Stimulated activated CD8-positive, alpha-beta memory T cell treated with anti-CD3 and anti-CD28 coated beads, Interleukin-7, amount 100 ng/mL, for 24 hours (primary cell): ENCODE measurements around the gene RPL10.

Experiments
- DNase-seq: peaks from one replicate; pipeline ENCODE4 v3.0.0-alpha.2; 2020; ENCODE audit warnings: low read depth

Gene RPL10

DNA sequence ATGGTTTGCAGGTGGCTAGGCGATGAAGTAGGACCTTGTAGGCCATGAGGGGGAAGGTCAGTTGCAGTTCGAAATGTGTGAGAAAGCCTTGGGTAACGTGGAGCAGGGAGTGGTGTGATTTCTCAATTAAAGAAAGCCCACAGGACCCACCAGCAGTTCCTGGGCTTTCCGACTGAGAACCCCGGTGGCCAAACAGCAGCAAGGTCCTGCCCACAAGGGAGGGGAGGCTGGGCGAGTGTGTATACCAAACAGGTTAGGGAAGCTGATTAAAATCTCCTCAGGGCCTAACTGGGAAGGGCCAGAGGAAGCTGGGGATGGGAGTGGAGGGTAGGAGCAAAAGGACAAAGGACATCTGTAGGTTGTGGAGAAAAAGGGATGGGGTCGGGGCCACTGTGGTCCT, 32.7 kb downstream of the RPL10 start:
- no peak for DNase-seq

DNA sequence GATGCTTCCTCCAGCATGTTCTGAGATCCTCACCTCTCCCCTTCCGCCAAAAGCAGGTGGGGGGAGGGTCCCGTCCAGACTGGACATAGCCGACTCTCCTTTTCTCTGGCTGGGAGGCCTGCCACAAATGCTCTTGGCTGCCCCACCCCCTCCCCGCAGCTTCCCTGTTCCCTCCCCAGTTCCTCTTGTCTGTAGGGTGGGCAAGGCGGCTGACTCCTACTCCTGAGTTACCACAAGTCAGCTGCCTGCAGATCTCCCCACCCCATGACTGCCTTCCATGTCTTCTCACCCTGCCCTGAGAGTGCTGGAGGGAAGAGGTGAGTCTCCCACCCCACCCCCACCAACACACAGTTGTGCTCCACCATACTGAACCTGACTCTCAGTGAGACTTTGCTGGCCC, 33.2 kb downstream of the RPL10 start:
- no peak for DNase-seq

GRCh38 chrX:154432210-154432609, 34.0 kb downstream of the RPL10 start:
- no peak for DNase-seq

DNA sequence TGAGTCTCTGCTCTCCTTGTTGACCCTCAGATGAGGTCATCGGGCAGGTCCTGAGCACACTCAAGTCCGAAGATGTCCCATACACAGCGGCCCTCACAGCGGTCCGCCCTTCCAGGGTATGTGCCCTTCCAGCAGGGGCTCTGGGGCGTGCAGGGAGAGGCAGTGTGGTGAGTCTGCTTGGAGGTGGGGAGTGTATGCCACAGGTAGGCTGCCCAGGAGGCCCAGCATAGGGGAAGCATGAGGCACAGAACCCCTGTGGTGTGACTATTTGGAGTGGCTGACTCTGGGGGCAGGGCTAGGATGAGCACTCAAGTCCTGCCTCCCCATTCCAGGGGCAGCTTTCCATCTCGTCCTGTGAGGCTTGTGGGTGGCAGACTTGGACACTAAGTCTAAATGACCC, 35.4 kb downstream of the RPL10 start:
- DNase-seq, result no peak

DNA sequence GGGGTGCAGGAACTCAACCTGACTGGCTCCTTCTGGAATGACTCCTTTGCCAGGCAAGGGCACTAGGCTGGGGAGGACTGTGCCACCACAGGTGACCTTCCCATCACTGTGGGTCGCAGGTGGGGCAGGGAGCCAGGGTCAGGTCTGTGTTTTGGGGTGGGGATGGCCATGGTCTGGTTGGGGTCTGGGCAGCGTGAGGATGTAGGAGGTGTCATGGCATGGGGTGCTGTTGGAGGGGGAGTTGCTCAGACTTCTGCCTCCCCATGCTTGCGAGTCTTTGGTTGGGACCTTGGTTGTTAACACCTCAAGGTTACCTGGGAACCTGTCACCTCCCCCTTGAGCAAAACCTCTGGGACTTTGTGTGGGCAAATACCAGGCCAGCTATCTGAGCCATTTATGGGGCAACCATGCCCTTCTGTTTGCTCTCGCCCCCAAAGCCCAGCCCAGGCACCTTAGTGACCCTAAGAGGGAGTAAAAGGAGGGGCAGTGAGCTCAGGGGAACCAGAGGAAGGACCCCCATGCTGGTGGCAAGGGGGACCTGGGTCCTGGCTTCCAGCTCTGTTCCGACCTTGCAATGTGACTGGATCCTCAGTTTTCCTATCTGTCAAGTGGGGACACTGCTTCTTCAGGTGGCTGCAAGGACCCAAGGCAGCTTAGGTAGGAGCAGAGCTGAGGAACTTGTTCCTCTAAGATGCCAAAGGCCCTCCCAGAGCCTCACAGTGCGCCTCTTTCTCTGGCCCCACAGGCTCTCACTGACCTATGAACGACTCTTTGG, 36.4 kb downstream of the RPL10 start:
- no peak for DNase-seq

DNA sequence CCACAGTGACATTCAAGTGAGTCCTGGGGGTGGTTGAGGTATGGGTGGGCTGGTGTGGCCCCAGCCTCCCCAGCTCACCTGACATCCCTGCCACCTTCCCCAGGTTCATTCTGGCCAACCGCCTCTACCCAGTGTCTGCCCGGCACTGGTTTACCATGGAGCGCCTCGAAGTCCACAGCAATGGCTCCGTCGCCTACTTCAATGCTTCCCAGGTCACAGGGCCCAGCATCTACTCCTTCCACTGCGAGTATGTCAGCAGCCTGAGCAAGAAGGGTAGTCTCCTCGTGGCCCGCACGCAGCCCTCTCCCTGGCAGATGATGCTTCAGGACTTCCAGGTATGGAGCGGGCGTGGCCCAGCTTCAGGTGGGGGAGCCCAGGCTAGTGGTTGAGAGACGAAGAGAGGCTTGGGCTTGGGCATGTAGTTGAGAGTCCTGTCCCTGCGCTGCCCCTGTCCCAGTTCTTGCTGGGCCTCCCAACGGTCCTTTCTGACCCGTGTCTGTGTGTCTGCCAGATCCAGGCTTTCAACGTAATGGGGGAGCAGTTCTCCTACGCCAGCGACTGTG, 37.1 kb downstream of the RPL10 start:
- no peak for DNase-seq

DNA sequence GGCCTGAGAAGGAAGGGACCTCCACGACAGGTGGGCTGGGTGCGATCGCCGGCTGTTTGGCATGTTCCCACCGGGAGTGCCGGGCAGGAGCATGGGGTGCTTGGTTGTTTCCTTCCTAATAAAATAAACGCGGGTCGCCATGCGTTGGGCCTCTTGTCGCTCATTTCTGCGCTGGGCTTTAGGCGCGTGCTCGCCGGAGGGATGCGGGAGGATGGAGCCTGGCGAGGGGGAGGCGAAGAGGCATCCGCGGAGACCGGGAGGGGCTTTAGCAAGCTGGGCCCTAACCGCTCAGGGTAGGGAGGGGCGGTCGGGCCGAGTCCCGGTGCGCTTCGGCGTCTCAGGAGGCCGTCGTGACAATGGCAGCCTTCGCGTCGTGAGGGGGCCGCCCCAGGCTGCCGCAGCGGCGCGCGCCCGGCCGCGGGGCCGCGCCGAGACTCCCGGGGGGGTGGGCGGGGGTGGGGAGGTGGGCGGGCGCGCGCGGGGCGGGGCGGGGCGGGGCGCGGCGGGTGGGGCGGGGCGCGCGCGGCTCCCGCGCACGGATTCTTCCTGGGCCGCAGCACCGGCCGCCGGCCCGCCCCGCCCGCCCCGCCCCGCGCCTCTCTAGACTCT, 38.3 kb downstream of the RPL10 start:
- DNase-seq, result no peak

DNA sequence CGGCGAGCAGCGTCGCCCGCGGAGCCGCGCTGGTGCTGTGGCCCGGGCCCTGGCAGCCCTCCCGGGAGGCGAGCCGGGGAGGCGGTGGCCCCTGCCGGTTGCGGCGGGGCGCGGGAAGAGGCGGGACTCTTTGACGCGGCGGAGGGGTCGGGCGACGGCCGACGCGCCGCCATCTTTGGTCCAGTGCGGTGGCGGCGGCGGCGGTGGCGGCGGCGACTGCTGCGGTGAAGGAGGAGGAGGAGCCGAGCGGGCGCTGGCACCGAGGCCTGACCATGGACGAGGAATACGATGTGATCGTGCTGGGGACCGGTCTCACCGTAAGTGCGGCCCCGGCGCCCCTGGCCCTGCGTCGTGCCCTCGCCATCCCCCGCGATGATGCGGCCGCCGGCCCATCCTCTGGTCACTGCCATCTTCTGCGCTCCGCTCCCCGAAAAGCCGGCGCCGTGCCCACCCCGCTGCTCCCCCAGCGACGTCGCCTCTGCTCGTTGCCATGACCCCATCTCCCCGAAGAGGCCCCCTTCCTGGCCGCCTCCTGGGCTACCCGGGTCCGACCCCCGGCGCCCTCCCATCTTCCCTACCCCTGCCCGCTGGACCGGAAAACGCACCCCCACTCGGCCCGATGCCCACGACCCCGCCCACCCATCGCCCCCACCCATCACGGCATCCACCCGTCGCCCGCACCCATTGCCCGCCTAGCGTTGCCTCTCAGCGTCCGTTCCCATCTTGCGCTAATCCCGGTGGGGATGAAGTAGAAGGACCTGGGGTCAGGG, 39.0 kb downstream of the RPL10 start, which contains the start of gene GDI1:
Gene GDI1 (plus strand): TSS at position 172 of the 770 bp plus-strand sequence. CDS start 101 bp downstream, at position 273.
- no peak for DNase-seq

GRCh38 chrX:154437971-154438893, 40.1 kb downstream of the RPL10 start:
- no peak for DNase-seq

GRCh38 chrX:154439841-154440240, 41.7 kb downstream of the RPL10 start:
- DNase-seq, result no peak

GRCh38 chrX:154440623-154441357, 42.6 kb downstream of the RPL10 start:
- DNase-seq, result no peak

DNA sequence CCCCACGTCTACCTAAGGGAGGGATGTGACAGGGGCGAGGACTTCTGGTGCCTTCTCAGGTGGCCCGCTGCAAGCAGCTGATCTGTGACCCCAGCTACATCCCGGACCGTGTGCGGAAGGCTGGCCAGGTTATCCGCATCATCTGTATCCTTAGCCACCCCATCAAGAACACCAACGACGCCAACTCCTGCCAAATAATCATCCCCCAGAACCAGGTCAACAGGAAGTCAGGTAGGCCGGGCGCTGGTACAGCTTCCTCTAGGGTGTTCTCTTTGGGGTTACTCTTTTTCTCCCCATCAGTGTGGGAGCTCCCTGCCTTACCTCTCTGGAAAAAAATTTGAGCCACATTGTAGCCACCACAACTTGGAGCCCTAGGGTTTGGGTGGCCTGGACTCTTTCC, 43.4 kb downstream of the RPL10 start:
- DNase-seq, result no peak

DNA sequence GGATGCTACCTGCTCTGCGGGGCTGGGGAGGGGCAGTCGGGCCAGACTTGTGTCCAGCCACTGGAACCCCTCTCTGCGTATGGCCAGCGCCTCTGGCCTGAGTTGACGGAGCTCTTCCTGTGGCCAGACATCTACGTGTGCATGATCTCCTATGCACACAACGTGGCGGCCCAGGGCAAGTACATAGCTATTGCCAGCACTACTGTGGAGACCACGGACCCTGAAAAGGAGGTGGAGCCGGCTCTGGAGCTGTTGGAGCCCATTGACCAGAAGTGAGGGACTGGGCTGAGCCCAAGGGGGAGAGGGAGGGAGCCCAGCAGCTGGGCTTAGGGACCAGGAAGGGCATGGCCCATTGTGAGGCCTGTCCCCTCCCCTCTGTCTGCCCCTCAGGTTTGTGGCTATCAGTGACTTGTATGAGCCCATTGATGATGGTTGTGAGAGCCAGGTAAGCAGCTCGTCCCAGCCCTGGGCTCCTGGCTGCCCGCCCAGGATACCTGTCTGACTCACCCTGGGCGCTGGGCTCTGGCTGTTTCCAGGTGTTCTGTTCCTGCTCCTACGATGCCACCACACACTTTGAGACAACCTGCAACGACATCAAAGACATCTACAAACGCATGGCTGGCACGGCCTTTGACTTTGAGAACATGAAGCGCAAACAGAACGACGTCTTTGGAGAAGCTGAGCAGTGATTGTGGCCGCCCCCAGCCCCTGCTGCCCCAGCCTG, 44.0 kb downstream of the RPL10 start:
- DNase-seq, result no peak

DNA sequence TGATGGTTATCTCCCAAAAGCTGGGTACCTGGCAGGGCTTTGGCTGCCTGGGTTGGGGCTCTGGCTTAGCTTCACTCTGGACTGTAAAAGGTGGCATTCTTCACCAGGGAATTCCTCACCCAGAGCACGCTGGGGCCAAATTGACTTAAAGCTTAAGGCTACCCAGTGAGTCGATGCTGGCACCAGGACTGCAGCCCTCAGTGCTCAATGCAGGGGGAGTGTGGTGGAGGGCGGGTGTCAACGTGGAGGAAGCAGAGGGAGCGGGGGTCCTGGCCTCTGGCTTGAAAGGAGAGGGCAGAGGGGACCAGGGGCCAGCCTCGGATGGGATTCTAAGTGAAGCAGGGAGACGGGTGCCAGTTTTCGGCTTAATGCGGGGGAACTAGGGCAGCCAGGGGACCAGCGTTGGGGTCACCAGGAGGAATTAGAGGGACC, 45.3 kb downstream of the RPL10 start:
- DNase-seq, result no peak

DNA sequence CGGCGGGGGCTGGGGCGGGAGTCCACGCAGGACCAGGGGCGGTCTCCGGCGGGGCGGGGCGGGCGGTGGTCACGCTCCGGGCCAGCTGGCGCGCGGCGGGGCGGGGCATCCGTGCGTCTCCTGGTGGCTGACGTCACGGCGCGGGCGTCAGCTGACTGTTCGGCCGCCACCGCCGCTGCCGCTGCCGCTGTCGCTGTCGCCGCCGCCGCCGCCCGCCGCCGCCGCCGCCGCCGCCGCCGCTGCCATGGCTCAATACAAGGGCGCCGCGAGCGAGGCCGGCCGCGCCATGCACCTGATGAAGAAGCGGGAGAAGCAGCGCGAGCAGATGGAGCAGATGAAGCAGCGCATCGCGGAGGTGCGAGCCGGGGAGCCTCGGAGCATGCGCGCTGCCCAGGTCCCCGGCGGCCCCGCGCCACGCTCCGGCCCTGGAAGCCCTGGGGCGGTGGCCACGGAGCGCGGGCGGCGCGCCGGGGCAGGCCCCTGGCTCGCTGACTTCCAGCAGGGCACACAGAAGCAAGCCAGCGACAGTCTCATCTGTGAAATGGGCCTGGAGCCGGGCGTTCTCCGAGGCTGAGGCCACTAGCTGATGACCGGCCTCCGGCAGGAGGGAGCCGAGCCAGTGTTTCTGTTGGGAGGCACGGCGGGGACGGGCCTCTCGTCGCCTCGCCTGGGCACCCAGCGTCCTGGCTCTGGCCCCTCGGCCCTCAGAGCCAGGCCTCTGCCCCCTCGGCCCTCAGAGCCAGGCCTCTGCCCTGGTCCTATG, 46.0 kb downstream of the RPL10 start, which contains the start of gene FAM50A:
Gene FAM50A (plus strand): TSS at position 150 of the 763 bp plus-strand sequence. CDS start 95 bp downstream, at position 245.
- peak; percentile 39 for DNase-seq

GRCh38 chrX:154444755-154445246, 46.6 kb downstream of the RPL10 start:
- no peak for DNase-seq

DNA sequence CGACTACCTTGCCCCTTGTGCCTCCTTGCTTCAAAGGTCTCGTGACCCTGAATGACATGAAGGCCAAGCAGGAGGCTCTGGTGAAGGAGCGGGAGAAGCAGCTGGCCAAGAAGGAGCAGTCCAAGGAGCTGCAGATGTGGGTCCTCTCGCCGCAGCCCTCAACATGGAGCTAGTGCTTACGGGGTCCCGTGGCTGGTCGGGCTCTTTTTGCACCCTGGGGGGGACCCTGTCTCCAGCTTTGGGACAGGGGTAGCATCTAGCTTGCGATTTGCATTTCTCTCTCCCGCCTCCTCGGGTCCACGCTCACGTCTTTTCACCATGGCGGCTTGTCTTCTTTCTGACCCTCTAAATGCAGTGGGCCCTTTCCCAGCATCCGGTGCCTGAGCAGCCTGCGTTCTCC, 47.6 kb downstream of the RPL10 start:
- no peak for DNase-seq

DNA sequence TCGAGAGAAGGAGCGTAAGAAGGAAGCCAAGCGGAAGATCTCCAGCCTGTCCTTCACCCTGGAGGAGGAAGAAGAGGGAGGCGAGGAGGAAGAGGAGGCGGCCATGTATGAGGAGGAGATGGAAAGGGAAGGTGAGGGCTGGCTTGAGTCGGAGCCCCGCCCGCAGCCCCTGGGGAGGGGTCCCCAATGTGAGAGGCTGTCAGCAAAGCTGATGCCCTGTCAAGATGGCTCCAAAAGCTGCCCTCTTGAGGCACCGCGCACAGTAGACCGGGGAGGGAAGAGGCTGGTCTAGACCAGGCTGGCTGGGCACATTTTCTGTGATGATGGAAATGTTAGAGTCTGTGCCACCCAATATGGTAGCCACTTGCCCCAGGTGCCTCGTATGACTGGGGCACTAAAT, 48.3 kb downstream of the RPL10 start:
- no peak for DNase-seq

DNA sequence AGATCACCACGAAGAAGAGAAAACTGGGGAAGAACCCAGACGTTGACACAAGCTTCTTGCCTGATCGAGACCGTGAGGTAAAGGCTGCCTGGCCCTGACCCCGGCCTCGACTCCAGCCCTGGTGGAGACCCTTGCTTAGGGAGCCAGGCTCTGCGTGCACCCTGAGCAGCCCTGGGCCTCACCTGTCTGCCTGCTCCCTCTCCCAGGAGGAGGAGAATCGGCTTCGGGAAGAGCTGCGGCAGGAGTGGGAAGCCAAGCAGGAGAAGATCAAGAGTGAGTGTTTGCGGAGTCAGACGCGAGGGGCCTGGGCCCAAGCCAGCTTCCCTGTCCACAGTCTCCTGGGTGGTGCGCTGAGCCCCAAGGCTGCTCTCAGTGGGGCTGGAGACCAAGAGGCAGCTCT, 50.3 kb downstream of the RPL10 start:
- DNase-seq, result no peak
